ENCODE data around the gene RIT2.

The RIT2 gene

DNA sequence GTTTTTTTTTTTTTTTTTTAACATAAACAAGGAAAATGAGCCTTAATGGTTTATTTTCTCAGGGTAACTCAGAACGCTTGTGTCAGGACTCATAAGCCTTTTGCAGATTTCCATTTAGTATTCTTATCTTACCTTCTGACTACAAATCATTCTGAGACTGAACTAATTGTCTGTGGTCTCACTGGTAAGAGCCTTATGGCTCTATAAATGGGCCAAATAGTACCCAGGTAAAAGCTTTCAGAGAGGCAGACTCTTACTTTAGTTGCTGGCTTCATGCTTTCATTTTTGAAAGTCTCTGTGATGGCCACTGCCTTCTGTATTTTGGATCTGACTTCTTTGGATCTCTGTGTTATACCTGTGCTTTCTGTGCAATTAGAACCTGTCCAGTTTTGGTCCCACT lies 403.4 kb downstream of the RIT2 start:
- ChIA-PET CTCF (interaction anchor here (1.9 kb wide), 2 partner anchors 8 to 10 kb away, joined by 4 to 7 read pairs; no protein-coding TSS in a partner anchor), POLR2A (no interaction called here)
- TF ChIP-seq CTCF (IDR thresholded peaks at IDR 0.05; ENCODE audit: control extremely low read depth, extremely low read depth, low read depth, missing control alignments): no peak
- DNase-seq (ENCODE audit: extremely low spot score): no peak

GRCh38 chr18:42707080-42707479 lies 408.4 kb downstream of the RIT2 start:
- TF ChIP-seq CTCF (IDR thresholded peaks at IDR 0.05; ENCODE audit: control extremely low read depth, extremely low read depth, low read depth, missing control alignments): no peak
- ChIA-PET POLR2A (no interaction called here), CTCF (interaction anchor here (1.1 kb wide), 1 partner anchor 76 kb away, joined by 3 read pairs; no protein-coding TSS in a partner anchor)
- no peak for DNase-seq (ENCODE audit: extremely low spot score)

GRCh38 chr18:42706618-42707017 lies 408.9 kb downstream of the RIT2 start:
- CTCF ChIA-PET: no interaction called here
- POLR2A ChIA-PET: no interaction called here
- no peak for DNase-seq (ENCODE audit: extremely low spot score)
- no peak for TF ChIP-seq CTCF (IDR thresholded peaks at IDR 0.05; ENCODE audit: control extremely low read depth, extremely low read depth, low read depth, missing control alignments)

- no peak for TF ChIP-seq CTCF (IDR thresholded peaks at IDR 0.05; ENCODE audit: control extremely low read depth, extremely low read depth, low read depth, missing control alignments)
- POLR2A ChIA-PET: no interaction called here
- DNase-seq (ENCODE audit: extremely low spot score): no peak
- CTCF ChIA-PET: no interaction called here
These were observed 409.4 kb downstream of the RIT2 start for GRCh38 chr18:42706029-42706608.

All from GM10248 (cell line).